ENCODE results near the gene FBXL20. TPM values are rescaled to one million over a fixed set of nuclear protein-coding genes. Genes with fewer than 3 reads are reported as not detected.

The FBXL20 gene
- total RNA-seq, 4 donors from 2014 or later = 6.4 to 29.0 (median 19.8) TPM

DNA sequence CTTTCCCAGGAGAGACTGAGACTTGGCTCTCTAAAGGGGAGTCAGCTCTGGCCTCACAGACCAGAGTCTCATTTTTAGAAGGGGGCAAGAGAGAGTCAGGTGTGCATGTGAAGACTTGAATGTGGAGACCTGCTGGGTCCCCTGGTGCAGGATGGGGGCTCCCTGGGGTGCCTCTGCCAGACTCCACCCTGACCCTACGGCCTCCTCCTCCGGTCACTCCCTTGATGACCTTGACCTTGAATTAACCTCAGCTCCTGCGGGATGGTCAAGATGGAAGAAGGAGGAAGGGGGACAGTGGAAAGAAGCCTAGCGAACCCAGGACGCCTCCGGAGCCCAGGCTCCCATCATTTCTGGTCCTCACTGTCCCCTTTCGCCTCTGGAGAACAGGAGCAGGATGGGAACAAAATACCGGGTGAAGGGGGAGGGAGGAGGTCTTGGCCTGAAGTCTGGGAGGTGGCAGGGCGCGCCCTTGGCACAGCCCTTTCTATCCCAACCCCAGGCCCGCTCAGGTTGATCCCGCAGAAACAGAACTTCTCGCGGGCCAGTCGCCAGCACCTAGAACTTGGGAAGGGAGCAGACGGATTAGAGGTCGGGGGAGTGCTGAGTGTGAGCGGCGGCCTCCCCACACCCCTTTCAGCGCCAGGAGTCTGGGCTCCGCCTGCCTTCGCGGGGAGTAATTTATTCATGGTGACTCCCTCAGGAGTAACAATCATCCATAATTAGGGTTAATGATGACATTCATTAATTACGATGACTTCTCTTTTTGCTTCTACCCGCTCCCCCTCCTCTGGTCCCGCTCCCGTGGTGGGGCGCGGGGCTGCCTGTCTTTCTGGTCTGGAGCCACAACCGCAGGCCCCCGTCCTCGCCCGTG lies 177.3 kb downstream of the FBXL20 start:
- Histone ChIP-seq H3K9me3 (no peaks in the 10 kb centered on the region), H3K27me3 (no peaks in the 10 kb centered on the region), H3K36me3 (no peaks in the 10 kb centered on the region), H3K4me1 (peaks cover 0 to 3% of the 10 kb centered on the region in 2 donors), H3K4me3 (peak overlapping the region in 1 of 2 donors; percentile 41), H3K27ac (peak overlapping the region in 1 of 2 donors; percentile 76)
- no peak for DNase-seq
- intact Hi-C loops (cut with DNase I; ENCODE audit: low total_unique reads) = no loop called here
- TF ChIP-seq, protein P1, sequence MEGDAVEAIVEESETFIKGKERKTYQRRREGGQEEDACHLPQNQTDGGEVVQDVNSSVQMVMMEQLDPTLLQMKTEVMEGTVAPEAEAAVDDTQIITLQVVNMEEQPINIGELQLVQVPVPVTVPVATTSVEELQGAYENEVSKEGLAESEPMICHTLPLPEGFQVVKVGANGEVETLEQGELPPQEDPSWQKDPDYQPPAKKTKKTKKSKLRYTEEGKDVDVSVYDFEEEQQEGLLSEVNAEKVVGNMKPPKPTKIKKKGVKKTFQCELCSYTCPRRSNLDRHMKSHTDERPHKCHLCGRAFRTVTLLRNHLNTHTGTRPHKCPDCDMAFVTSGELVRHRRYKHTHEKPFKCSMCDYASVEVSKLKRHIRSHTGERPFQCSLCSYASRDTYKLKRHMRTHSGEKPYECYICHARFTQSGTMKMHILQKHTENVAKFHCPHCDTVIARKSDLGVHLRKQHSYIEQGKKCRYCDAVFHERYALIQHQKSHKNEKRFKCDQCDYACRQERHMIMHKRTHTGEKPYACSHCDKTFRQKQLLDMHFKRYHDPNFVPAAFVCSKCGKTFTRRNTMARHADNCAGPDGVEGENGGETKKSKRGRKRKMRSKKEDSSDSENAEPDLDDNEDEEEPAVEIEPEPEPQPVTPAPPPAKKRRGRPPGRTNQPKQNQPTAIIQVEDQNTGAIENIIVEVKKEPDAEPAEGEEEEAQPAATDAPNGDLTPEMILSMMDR (IDR thresholded peaks at IDR 0.05) = no peak
- TF ChIP-seq POLR2A (IDR thresholded peaks at IDR 0.05) = no peak

DNA sequence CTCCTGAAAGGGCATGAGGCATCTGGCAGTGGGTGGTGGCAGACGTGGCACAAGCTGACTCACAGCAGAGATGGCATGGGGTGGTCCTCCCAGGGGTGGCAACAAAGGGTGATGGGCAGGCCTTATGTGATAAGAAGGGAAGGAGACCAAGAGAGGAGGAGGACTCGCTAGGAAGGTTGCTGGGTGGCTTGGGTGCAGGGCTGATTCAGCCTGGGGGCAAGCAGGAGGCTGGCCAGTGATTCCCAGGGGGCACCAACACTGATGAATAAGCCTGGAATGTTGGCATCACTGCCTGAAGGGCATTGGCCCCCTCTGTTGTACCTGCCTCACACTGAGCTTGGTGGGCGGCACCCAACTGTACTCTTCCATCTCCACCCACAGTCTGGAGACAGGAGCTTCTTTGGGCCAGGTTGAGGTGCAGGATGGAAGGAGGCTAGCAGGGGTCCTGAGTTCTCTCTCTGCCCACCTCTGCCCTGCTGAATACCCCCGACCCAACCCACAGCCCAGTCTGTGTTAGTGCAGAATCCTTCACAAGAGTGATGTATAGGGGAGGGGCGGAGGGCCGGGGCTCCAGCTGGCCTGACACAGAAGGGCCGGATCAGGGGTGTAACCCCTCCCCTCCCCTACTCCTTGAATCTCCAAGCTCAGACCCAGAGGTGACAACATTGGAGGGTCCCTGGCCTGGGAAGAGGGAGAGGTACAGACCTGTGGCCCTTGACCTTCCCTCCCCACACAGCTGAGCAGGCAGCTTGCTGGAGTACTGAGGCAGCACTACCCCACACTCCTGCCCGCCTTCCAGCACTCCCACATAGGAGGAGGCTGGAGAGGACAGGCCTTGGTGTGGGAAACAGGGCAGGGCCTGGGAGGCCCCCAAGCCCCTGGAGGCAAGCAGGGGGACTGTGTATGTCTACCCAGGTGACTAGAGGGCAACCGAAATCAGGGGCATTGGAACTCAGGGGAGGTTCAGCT lies 178.3 kb downstream of the FBXL20 start:
- Histone ChIP-seq H3K4me3 (no peak overlapping the region), H3K36me3 (no peaks in the 10 kb centered on the region), H3K27ac (peak overlapping the region in 1 of 2 donors; percentile 76), H3K27me3 (no peaks in the 10 kb centered on the region), H3K9me3 (no peaks in the 10 kb centered on the region), H3K4me1 (peaks cover 0 to 3% of the 10 kb centered on the region in 2 donors)
- TF ChIP-seq, protein P1 (IDR thresholded peaks at IDR 0.05) = no peak
- no peak for TF ChIP-seq POLR2A (IDR thresholded peaks at IDR 0.05)
- intact Hi-C loops (cut with DNase I; ENCODE audit: low total_unique reads) = no loop called here
- no peak for DNase-seq

DNA sequence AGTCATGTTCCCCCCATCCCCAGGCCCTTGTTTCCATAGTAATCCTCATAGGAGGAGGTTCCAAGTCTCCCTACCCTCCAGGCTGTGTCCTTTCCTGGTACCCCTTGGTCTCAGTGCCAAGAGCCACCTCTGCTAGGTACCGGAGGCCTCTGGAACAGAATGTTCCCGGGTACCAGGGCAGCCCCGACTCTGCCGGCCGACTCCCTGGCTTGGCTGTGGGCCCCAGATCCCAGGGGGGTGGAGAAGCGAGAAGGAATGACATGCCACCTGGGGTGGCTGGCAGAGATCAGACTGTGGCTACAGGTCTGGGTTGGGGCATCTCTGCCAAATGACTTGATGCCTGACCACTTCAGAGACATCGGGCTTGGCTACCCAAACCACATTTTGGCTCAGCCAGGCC lies 179.3 kb downstream of the FBXL20 start:
- H3K4me1 ChIP-seq = peaks cover 0 to 3% of the 10 kb centered on the region in 2 donors
- no peak overlapping the region for H3K27ac ChIP-seq
- no peaks in the 10 kb centered on the region for H3K27me3 ChIP-seq
- no peak for DNase-seq
- no peaks in the 10 kb centered on the region for H3K36me3 ChIP-seq
- H3K9me3 ChIP-seq = no peaks in the 10 kb centered on the region
- TF ChIP-seq, protein P1 (IDR thresholded peaks at IDR 0.05) = no peak
- no peak for TF ChIP-seq POLR2A (IDR thresholded peaks at IDR 0.05)
- intact Hi-C loops (cut with DNase I; ENCODE audit: low total_unique reads) = no loop called here
- no peak overlapping the region for H3K4me3 ChIP-seq

DNA sequence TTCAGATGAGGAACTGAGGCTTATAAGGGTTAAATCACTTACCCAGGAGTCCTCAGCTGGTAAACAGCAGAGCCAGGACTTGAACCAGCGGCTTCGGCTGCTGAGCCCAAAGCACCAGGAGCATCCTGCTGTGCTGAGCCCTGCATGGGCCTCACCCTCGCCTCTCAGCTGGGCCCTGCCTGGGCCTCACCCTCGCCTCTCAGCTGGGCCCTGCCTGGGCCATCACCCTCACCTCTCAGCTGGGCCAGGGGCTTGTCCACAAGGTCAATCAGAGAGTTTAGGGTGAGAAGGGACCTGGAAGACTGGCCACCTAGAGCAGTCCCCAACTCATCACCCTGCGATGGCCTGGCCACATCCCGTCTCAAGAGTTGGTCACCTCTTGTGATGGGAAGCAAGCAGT lies 179.9 kb downstream of the FBXL20 start:
- TF ChIP-seq, protein P1 (IDR thresholded peaks at IDR 0.05) = no peak
- TF ChIP-seq POLR2A (IDR thresholded peaks at IDR 0.05) = no peak
- Histone ChIP-seq H3K27me3 (no peaks in the 10 kb centered on the region), H3K9me3 (no peaks in the 10 kb centered on the region), H3K36me3 (no peaks in the 10 kb centered on the region), H3K4me3 (no peak overlapping the region), H3K27ac (no peak overlapping the region), H3K4me1 (peaks cover 0 to 3% of the 10 kb centered on the region in 2 donors)
- intact Hi-C loops (cut with DNase I; ENCODE audit: low total_unique reads) = no loop called here
- DNase-seq = no peak
